LNCaP clone FGC (cell line): ENCODE data around the gene ENPP4.

Source experiments
- DNase-seq: peaks from one replicate; pipeline ENCODE4 v3.0.0-alpha.2; 2011; ENCODE audit warnings: low read depth
- H3K4me3 ChIP-seq: 2 replicates; pipeline ENCODE4 v1.5.1; 2011; ENCODE audit warnings: mild to moderate bottlenecking, low read depth, low read length, control low read depth
- CTCF ChIP-seq: IDR thresholded peaks from 2 replicates; pipeline ENCODE4 v1.5.1; 2012; ENCODE audit warnings: mild to moderate bottlenecking; ENCODE audit not compliant: control insufficient read depth, insufficient read depth; ENCODE audit errors: extremely low read depth

Gene ENPP4

GRCh38 chr6:46098678-46099077 is 31.1 kb upstream of the ENPP4 start:
- no peak for TF ChIP-seq CTCF
- DNase-seq, result no peak
- H3K4me3 ChIP-seq, result no peak overlapping the region

- TF ChIP-seq CTCF, result no peak
- no peak for DNase-seq
- no peak overlapping the region for H3K4me3 ChIP-seq
Measured at GRCh38 chr6:46099952-46100351, 29.8 kb upstream of the ENPP4 start.

GRCh38 chr6:46102123-46102522 is 27.7 kb upstream of the ENPP4 start:
- no peak for TF ChIP-seq CTCF
- DNase-seq, result no peak
- H3K4me3 ChIP-seq, result no peak overlapping the region

- no peak overlapping the region for H3K4me3 ChIP-seq
- DNase-seq, result no peak
- TF ChIP-seq CTCF, result 0 out of 2 replicates have a peak, but pooled peaks have one; percentile 11
Measured at GRCh38 chr6:46103441-46104115, 26.2 kb upstream of the ENPP4 start.

GRCh38 chr6:46104209-46104608 is 25.6 kb upstream of the ENPP4 start:
- no peak for TF ChIP-seq CTCF
- H3K4me3 ChIP-seq, result no peak overlapping the region
- DNase-seq, result no peak

- no peak for DNase-seq
- TF ChIP-seq CTCF, result no peak
Measured at GRCh38 chr6:46105568-46105967, 24.2 kb upstream of the ENPP4 start.

GRCh38 chr6:46113370-46113769 is 16.4 kb upstream of the ENPP4 start:
- DNase-seq, result peak; percentile 27
- no peak for TF ChIP-seq CTCF
- no peak overlapping the region for H3K4me3 ChIP-seq

More at GRCh38 chr6:46105568-46105967, 24.2 kb upstream of the ENPP4 start:
- no peak overlapping the region for H3K4me3 ChIP-seq
